Adrenal gland (tissue), 5 donors: ENCODE data around the gene RFPL1.

Experiments
- POLR2A ChIP-seq, 2 donors: fragments of 450-650 bp; IDR thresholded peaks; one replicate each; pipeline ENCODE4 v1.6.1; 2017; ENCODE audit warnings: antibody characterized with exemption in 2 of 2, mild to moderate bottlenecking in 2 of 2, moderate library complexity in 1 of 2
- TF ChIP-seq, protein P1 (sequence below), 6 experiments: fragments of 450-650 bp in 4 of 6; fragments of 200-600 bp in 2 of 6; sonication (generic) in 1 of 6; IDR thresholded peaks; 1 replicate in 5 of 6; 2 replicates in 1 of 6; pipeline versions ENCODE4 v1.5.1 to v1.8.0; 2016 to 2021; ENCODE audit warnings: antibody characterized with exemption in 6 of 6, mild to moderate bottlenecking in 2 of 6, moderate library complexity in 1 of 6
- donor health status: DM: no; HTN: no; CAD: no.

DNA sequence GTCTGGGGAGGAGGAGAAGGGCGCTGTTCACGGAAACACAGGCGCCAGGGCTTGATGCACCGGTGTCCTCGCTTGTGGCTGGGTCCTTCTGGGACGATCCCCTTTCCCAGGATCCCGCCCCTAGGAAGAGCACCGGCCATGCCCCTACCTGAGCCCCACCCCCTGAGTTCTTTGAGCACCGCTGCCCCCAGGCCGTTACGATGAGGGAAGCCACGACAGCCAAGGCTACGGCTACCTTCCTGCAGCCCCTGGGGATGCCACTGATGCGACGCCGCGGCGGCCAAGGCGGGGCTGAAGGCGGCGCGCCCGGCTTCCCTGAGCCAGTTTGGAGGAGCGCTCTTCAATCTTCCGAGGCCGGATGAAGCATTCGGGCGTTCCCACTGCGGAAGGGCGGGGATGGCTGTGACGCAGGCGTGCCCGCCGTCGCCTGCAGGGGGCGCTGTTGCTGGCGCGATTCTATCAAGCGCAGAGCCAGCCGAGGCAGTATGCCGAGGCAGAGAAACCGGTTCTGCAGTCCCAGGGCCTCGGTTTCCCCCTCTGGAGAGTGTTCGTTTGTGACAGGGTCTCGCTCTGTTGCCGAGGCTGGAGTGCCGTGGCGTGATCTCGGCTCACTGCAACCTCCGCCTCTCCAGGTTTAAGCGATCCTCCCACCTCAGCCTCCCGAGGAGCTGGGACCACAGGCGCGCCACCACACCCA is 31.9 kb downstream of the RFPL1 start:
- TF ChIP-seq, protein P1, sequence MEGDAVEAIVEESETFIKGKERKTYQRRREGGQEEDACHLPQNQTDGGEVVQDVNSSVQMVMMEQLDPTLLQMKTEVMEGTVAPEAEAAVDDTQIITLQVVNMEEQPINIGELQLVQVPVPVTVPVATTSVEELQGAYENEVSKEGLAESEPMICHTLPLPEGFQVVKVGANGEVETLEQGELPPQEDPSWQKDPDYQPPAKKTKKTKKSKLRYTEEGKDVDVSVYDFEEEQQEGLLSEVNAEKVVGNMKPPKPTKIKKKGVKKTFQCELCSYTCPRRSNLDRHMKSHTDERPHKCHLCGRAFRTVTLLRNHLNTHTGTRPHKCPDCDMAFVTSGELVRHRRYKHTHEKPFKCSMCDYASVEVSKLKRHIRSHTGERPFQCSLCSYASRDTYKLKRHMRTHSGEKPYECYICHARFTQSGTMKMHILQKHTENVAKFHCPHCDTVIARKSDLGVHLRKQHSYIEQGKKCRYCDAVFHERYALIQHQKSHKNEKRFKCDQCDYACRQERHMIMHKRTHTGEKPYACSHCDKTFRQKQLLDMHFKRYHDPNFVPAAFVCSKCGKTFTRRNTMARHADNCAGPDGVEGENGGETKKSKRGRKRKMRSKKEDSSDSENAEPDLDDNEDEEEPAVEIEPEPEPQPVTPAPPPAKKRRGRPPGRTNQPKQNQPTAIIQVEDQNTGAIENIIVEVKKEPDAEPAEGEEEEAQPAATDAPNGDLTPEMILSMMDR (IDR thresholded peaks at IDR 0.05), result peak; percentile 35 to 70 (median 52)
- TF ChIP-seq POLR2A (IDR thresholded peaks at IDR 0.05), result no peak
